Calu3 (cell line): ENCODE measurements around the gene EYS. TPM values are rescaled to one million over a fixed set of nuclear protein-coding genes. Genes with fewer than 3 reads are reported as not detected.

Source experiments
- BruUV-seq: library from RNA; stranded (reverse); fragments of 400-500 nt; replicated peaks from 2 replicates; lab custom pipeline; 2021; lab: Mats Ljungman, UMichigan
- CTCF ChIA-PET: fragments of 300-600 bp; sonication (Branson Sonifier 250); formaldehyde crosslinking; loops from one replicate; lab custom pipeline; 2022; ENCODE audit warnings: antibody characterized with exemption; lab: Charles Lee
- DNase-seq: peaks from one replicate; pipeline ENCODE4 v3.0.0; 2022
- H3K27ac Mint-ChIP-seq: one replicate; pipeline ENCODE4 v1.8.0; 2022; ENCODE audit warnings: mixed read lengths; ENCODE audit not compliant: unreplicated experiment
- H3K27me3 Mint-ChIP-seq: one replicate; pipeline ENCODE4 v1.8.0; 2022; ENCODE audit warnings: mixed read lengths; ENCODE audit not compliant: unreplicated experiment
- H3K36me3 Mint-ChIP-seq: one replicate; pipeline ENCODE4 v1.8.0; 2022; ENCODE audit warnings: mild to moderate bottlenecking, moderate library complexity, mixed read lengths; ENCODE audit not compliant: insufficient read depth, unreplicated experiment
- H3K4me1 Mint-ChIP-seq: one replicate; pipeline ENCODE4 v1.8.0; 2022; ENCODE audit warnings: mild to moderate bottlenecking, low read depth, mixed read lengths; ENCODE audit not compliant: unreplicated experiment
- H3K4me3 Mint-ChIP-seq: one replicate; pipeline ENCODE4 v1.8.0; 2022; ENCODE audit warnings: mild to moderate bottlenecking, low read depth, moderate library complexity, mixed read lengths; ENCODE audit not compliant: unreplicated experiment
- H3K9me3 Mint-ChIP-seq: one replicate; pipeline ENCODE4 v1.8.0; 2022; ENCODE audit warnings: low read depth, mixed read lengths; ENCODE audit not compliant: unreplicated experiment
- CTCF ChIP-seq: fragments of 200-600 bp; IDR thresholded peaks from one replicate; pipeline ENCODE4 v1.8.0; 2022; ENCODE audit warnings: antibody characterized with exemption; ENCODE audit not compliant: unreplicated experiment
- intact Hi-C: fragments of 100-400 bp; cut with micrococcal nuclease; formaldehyde crosslinking; loops from one replicate; pipeline ENCODE4 v1.10.0; 2022; ENCODE audit not compliant: unreplicated experiment
- total RNA-seq: library from RNA; stranded (reverse); gene quantifications from 2 replicates; pipeline ENCODE4 v1.2.3, GENCODE V29; 2022

EYS gene
- total RNA-seq, 1 experiment from 2014 or later, result not detected

- CTCF ChIA-PET, result no interaction called here
- Mint-ChIP-seq H3K36me3 (no peaks in the 10 kb centered on the region), H3K9me3 (no peaks in the 10 kb centered on the region), H3K27me3 (peaks cover 19% of the 10 kb centered on the region), H3K4me3 (no peak overlapping the region), H3K4me1 (no peaks in the 10 kb centered on the region), H3K27ac (no peak overlapping the region)
- no peak for TF ChIP-seq CTCF
- BruUV-seq, result no TSS peak
- intact Hi-C loops, result no loop called here
- no peak for DNase-seq
Observed at GRCh38 chr6:63985223-63985622, 1721.8 kb downstream of the EYS start.

GRCh38 chr6:63975699-63976098 is 1731.3 kb downstream of the EYS start:
- no TSS peak for BruUV-seq
- no peak overlapping the region for H3K4me3 Mint-ChIP-seq
- H3K36me3 Mint-ChIP-seq, result no peaks in the 10 kb centered on the region
- H3K27ac Mint-ChIP-seq, result no peak overlapping the region
- TF ChIP-seq CTCF, result no peak
- H3K27me3 Mint-ChIP-seq, result peaks cover 8% of the 10 kb centered on the region
- no peak for DNase-seq
- intact Hi-C loops, result no loop called here
- no peaks in the 10 kb centered on the region for H3K9me3 Mint-ChIP-seq
- no peaks in the 10 kb centered on the region for H3K4me1 Mint-ChIP-seq
- CTCF ChIA-PET, result interaction anchor here (0.6 kb wide), 1 partner anchor 1631 kb away, joined by 4 read pairs; no protein-coding TSS in a partner anchor

GRCh38 chr6:63968650-63969049 is 1738.4 kb downstream of the EYS start:
- DNase-seq, result no peak
- no peak overlapping the region for H3K4me3 Mint-ChIP-seq
- H3K36me3 Mint-ChIP-seq, result no peaks in the 10 kb centered on the region
- CTCF ChIA-PET, result no interaction called here
- H3K9me3 Mint-ChIP-seq, result no peaks in the 10 kb centered on the region
- H3K27ac Mint-ChIP-seq, result no peak overlapping the region
- no peak for TF ChIP-seq CTCF
- no TSS peak for BruUV-seq
- H3K27me3 Mint-ChIP-seq, result no peaks in the 10 kb centered on the region
- H3K4me1 Mint-ChIP-seq, result no peaks in the 10 kb centered on the region
- intact Hi-C loops, result no loop called here

GRCh38 chr6:63964366-63964765 is 1742.7 kb downstream of the EYS start:
- Mint-ChIP-seq H3K27ac (no peak overlapping the region), H3K36me3 (no peaks in the 10 kb centered on the region), H3K4me1 (no peaks in the 10 kb centered on the region), H3K9me3 (no peaks in the 10 kb centered on the region), H3K4me3 (no peak overlapping the region), H3K27me3 (no peaks in the 10 kb centered on the region)
- DNase-seq, result no peak
- TF ChIP-seq CTCF, result no peak
- no TSS peak for BruUV-seq
- CTCF ChIA-PET, result no interaction called here
- intact Hi-C loops, result no loop called here
